ENCODE data around the gene LRRN3. TPM values are rescaled to one million over a fixed set of nuclear protein-coding genes. Genes with fewer than 3 reads are reported as not detected.

The LRRN3 gene
- total and polyA plus RNA-seq, 4 donors, result 39.6 to 106 (median 78.3) TPM

DNA sequence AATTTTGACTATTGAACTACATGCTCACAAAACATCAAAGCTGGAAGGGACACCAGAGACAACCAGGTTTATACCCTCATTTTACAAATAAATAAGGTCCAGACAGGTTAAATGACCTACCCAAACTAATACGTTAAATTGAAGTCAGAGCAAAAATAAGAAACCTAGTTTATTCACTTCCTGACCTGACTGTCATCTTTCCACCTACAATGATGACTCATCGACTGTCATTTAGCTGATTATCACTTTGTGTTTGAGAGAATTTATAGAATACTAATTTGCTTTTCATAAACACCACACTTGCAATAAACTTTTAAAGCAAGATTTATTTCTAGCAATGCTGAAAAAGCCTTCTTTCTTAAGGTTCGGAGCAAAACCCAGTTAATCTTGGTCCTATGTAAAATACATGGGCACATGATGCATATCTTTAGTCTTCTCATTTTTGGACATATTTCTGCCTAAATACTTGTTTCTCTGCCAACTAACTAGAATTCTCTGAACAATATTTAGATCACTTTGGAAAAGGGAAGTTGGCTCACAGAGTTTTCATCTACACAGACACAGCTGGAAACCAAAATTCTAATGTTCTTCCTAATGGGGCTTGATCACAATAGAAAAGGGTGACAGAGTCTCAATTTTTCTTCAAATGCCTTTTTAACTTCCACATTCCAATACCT is 16.7 kb upstream of the LRRN3 start:
- Histone ChIP-seq H3K27me3 (ENCODE audit: control insufficient read depth, insufficient read depth, low read length) (no peaks in the 10 kb centered on the region), H3K4me1 (ENCODE audit: control insufficient read depth, insufficient read depth, low read length) (no peaks in the 10 kb centered on the region), H3K27ac (ENCODE audit: low read depth, low read length) (no peak overlapping the region), H3K9me3 (ENCODE audit: control insufficient read depth, insufficient read depth, low read length) (no peaks in the 10 kb centered on the region), H3K36me3 (ENCODE audit: control insufficient read depth, insufficient read depth, low read length) (no peaks in the 10 kb centered on the region), H3K4me3 (ENCODE audit: low read depth, low read length) (no peak overlapping the region)
- whole genome bisulfite sequencing (ENCODE audit: insufficient coverage), result no CpG with 5 or more reads among the region's 3 CpGs
- DNase-seq (ENCODE audit: low read depth in 4 of 6, low spot score in 6 of 6), result no peak

DNA sequence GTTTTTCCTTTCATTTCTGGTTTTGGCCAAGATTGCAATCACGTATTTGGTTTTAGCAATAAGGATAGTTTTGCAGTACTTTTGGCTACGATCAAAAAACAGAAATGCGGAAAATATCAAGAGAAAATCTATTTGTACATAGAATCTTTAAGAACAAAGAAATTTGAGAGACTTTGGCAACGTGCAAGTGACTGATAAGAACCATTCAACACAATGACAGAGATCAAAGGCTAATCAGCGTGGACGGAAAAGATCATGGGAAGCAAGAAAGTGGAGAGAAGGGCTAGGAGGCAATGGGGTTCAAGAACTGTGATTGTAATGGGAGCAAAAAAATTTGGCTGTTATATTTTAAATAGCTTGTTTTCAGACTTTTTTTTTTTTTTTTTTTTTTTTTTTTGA is 16.2 kb upstream of the LRRN3 start:
- H3K9me3 ChIP-seq (ENCODE audit: control insufficient read depth, insufficient read depth, low read length), result no peaks in the 10 kb centered on the region
- no peak overlapping the region for H3K27ac ChIP-seq (ENCODE audit: low read depth, low read length)
- no peaks in the 10 kb centered on the region for H3K36me3 ChIP-seq (ENCODE audit: control insufficient read depth, insufficient read depth, low read length)
- no CpG with 5 or more reads among the region's 6 CpGs for WGBS (ENCODE audit: insufficient coverage)
- no peak for DNase-seq (ENCODE audit: low read depth in 4 of 6, low spot score in 6 of 6)
- H3K4me3 ChIP-seq (ENCODE audit: low read depth, low read length), result no peak overlapping the region
- H3K27me3 ChIP-seq (ENCODE audit: control insufficient read depth, insufficient read depth, low read length), result no peaks in the 10 kb centered on the region
- H3K4me1 ChIP-seq (ENCODE audit: control insufficient read depth, insufficient read depth, low read length), result no peaks in the 10 kb centered on the region

DNA sequence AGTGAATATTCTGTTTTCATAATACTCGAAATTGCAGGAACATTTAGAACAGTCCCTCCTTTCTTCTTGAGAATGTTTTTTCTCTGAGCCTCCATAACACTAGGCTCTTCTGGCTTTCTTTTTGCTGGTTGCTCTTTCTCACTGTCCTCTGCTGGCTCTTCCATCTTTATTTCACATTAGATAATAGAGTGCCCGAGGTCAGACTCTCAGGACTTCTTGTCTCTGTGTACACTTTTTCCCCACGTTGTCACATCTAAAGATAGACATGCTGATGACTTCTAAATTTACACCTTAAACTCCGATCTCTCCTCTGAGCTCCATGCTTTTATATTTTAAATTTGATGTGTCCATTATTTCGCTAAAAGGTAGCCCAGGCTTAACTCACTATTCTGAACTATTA is 15.4 kb upstream of the LRRN3 start:
- no peaks in the 10 kb centered on the region for H3K4me1 ChIP-seq (ENCODE audit: control insufficient read depth, insufficient read depth, low read length)
- no peaks in the 10 kb centered on the region for H3K36me3 ChIP-seq (ENCODE audit: control insufficient read depth, insufficient read depth, low read length)
- 100% methylated on average over 1 of the region's 5 CpGs for WGBS (ENCODE audit: insufficient coverage)
- no peaks in the 10 kb centered on the region for H3K27me3 ChIP-seq (ENCODE audit: control insufficient read depth, insufficient read depth, low read length)
- no peak overlapping the region for H3K4me3 ChIP-seq (ENCODE audit: low read depth, low read length)
- no peaks in the 10 kb centered on the region for H3K9me3 ChIP-seq (ENCODE audit: control insufficient read depth, insufficient read depth, low read length)
- no peak for DNase-seq (ENCODE audit: low read depth in 4 of 6, low spot score in 6 of 6)
- H3K27ac ChIP-seq (ENCODE audit: low read depth, low read length), result no peak overlapping the region

DNA sequence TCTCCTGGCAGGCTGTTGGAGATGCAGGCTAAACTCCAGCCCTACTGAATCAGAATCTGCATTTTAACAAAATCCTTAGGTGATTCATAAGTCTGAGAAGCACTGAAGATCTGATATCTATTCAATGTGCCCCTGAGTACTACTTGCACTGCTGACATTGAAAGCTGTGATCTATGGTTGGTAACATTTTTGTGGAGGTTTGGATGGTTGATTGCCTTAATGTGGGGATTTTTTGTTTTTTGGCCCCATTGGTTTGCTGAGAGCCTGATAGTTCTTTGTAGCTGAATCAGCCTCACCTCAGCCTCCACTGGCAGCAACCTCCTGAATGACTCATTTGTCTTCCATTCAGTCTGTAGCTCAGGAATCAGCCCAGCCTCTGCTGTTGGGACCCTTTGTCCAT is 14.7 kb upstream of the LRRN3 start:
- H3K4me3 ChIP-seq (ENCODE audit: low read depth, low read length), result no peak overlapping the region
- H3K36me3 ChIP-seq (ENCODE audit: control insufficient read depth, insufficient read depth, low read length), result no peaks in the 10 kb centered on the region
- no peaks in the 10 kb centered on the region for H3K9me3 ChIP-seq (ENCODE audit: control insufficient read depth, insufficient read depth, low read length)
- no peak overlapping the region for H3K27ac ChIP-seq (ENCODE audit: low read depth, low read length)
- DNase-seq (ENCODE audit: low read depth in 4 of 6, low spot score in 6 of 6), result no peak
- no peaks in the 10 kb centered on the region for H3K27me3 ChIP-seq (ENCODE audit: control insufficient read depth, insufficient read depth, low read length)
- no peaks in the 10 kb centered on the region for H3K4me1 ChIP-seq (ENCODE audit: control insufficient read depth, insufficient read depth, low read length)

DNA sequence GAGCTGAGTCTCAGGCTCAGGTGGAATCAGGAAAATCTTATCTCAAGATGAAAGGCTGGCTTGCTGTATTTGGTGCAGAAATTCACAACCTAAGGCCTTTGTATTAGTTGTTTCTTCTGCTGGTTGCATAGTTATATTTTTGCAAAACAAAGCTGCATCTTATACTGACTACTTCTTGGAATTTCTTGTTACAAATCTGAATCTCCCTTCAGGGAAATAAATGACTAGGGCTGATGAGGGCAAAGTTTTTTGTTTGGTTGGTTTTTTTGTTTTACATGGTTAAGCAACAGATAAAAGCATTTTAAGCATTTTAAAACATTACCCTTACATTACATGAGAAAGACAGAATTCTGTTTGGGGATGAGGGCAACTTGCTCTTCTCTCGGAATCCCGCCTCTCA is 13.9 kb upstream of the LRRN3 start:
- no peaks in the 10 kb centered on the region for H3K4me1 ChIP-seq (ENCODE audit: control insufficient read depth, insufficient read depth, low read length)
- no peak overlapping the region for H3K27ac ChIP-seq (ENCODE audit: low read depth, low read length)
- H3K9me3 ChIP-seq (ENCODE audit: control insufficient read depth, insufficient read depth, low read length), result no peaks in the 10 kb centered on the region
- H3K4me3 ChIP-seq (ENCODE audit: low read depth, low read length), result no peak overlapping the region
- no peaks in the 10 kb centered on the region for H3K36me3 ChIP-seq (ENCODE audit: control insufficient read depth, insufficient read depth, low read length)
- 100% methylated on average over 2 of the region's 2 CpGs for WGBS (ENCODE audit: insufficient coverage)
- no peak for DNase-seq (ENCODE audit: low read depth in 4 of 6, low spot score in 6 of 6)
- H3K27me3 ChIP-seq (ENCODE audit: control insufficient read depth, insufficient read depth, low read length), result no peaks in the 10 kb centered on the region

DNA sequence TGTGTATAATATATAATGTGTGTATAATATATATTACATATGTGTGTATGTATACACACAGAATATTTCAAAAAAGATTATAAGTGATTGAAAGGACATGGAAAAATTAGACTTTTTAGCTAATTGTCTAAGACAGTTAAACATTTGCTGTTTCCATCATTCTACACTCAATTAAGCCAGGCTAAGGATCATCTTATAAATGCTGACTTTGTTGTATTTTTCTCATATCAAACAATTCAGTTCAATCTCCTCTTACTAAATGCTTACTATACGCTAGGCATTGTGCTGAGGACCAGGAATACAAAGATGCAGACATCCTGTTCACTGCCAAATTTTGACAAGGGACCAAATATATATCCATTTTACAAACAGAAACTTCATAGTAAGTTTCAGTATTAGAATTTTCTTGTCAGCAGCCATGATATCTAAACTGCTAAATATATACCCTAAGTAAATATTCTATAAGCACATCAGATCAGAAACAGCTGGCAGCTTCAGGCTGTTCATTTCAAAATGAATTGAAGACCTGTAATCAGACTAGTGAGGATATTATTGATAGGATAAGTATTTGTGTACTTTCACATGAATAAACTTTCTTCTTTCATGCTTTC is 10.3 kb upstream of the LRRN3 start:
- Histone ChIP-seq H3K36me3 (ENCODE audit: control insufficient read depth, insufficient read depth, low read length) (no peaks in the 10 kb centered on the region), H3K27me3 (ENCODE audit: control insufficient read depth, insufficient read depth, low read length) (no peaks in the 10 kb centered on the region), H3K4me1 (ENCODE audit: control insufficient read depth, insufficient read depth, low read length) (no peaks in the 10 kb centered on the region), H3K4me3 (ENCODE audit: low read depth, low read length) (no peak overlapping the region), H3K9me3 (ENCODE audit: control insufficient read depth, insufficient read depth, low read length) (no peaks in the 10 kb centered on the region), H3K27ac (ENCODE audit: low read depth, low read length) (no peak overlapping the region)
- WGBS (ENCODE audit: insufficient coverage), result 86% methylated on average over 1 of the region's 1 CpG
- DNase-seq (ENCODE audit: low read depth in 4 of 6, low spot score in 6 of 6), result no peak

DNA sequence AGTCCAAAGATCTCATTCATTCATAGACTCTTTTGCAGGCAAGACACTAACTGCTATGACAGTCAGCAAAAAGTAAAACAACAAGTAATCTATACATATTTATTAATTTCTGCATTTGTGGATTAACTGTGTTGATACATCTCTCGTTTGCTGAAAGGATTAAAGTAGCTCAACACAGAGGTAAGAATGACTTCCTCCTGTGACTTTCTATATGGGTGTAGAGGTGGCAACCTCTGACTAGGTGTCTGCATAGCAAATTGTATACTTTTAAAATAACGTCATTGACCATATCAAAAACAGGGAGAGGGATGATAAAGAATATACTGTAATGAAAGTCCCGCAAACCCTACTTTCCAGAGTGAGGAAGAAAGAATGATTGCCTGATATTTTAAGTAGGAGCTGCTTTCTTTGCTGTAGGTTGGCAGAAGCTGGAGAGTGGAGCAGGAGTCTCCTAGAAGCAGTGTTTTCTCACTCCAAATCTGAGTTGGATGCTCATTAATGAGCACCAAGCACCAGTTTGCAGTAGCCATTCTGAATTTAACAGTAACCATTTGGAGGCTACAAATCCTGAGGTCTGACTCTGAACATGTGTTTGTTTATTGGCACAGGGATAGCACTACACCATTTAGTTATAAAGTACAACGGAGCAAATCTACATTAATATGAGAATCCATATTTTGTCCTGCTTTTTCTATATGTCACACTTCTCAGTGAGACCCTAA is 9.2 kb upstream of the LRRN3 start:
- no peak overlapping the region for H3K4me3 ChIP-seq (ENCODE audit: low read depth, low read length)
- H3K9me3 ChIP-seq (ENCODE audit: control insufficient read depth, insufficient read depth, low read length), result no peaks in the 10 kb centered on the region
- no CpG with 5 or more reads among the region's 4 CpGs for WGBS (ENCODE audit: insufficient coverage)
- no peaks in the 10 kb centered on the region for H3K4me1 ChIP-seq (ENCODE audit: control insufficient read depth, insufficient read depth, low read length)
- peak overlapping the region; percentile 40 for H3K27ac ChIP-seq (ENCODE audit: low read depth, low read length)
- H3K36me3 ChIP-seq (ENCODE audit: control insufficient read depth, insufficient read depth, low read length), result no peaks in the 10 kb centered on the region
- no peaks in the 10 kb centered on the region for H3K27me3 ChIP-seq (ENCODE audit: control insufficient read depth, insufficient read depth, low read length)
- peak in 2 of 6 donors; percentile 45 to 49 for DNase-seq (ENCODE audit: low read depth in 4 of 6, low spot score in 6 of 6)

DNA sequence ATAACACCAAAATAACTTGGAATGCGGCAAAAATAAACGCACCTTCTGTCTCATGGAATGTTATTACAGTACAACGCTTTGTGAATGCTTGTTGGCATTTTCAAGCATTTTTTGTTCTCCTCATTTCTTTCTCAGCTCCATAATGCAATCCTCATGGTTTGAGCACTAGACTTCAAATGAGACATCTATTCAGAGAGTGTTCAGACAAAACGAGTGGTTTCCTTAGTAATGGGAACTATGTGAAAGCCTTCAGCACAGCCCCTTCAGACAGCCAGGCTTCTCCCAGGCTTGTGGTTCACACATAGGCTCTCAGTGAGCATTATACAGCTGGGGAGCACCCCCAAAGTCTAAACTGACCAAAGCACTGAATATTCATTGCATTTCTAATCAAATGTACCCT is 8.6 kb upstream of the LRRN3 start:
- Histone ChIP-seq H3K27me3 (ENCODE audit: control insufficient read depth, insufficient read depth, low read length) (no peaks in the 10 kb centered on the region), H3K4me1 (ENCODE audit: control insufficient read depth, insufficient read depth, low read length) (no peaks in the 10 kb centered on the region), H3K36me3 (ENCODE audit: control insufficient read depth, insufficient read depth, low read length) (no peaks in the 10 kb centered on the region), H3K4me3 (ENCODE audit: low read depth, low read length) (no peak overlapping the region), H3K9me3 (ENCODE audit: control insufficient read depth, insufficient read depth, low read length) (no peaks in the 10 kb centered on the region), H3K27ac (ENCODE audit: low read depth, low read length) (peak overlapping the region; percentile 40)
- DNase-seq (ENCODE audit: low read depth in 4 of 6, low spot score in 6 of 6), result peak in 4 of 6 donors; percentile 54 to 87 (median 77)
- 0% methylated on average over 1 of the region's 4 CpGs for WGBS (ENCODE audit: insufficient coverage)

DNA sequence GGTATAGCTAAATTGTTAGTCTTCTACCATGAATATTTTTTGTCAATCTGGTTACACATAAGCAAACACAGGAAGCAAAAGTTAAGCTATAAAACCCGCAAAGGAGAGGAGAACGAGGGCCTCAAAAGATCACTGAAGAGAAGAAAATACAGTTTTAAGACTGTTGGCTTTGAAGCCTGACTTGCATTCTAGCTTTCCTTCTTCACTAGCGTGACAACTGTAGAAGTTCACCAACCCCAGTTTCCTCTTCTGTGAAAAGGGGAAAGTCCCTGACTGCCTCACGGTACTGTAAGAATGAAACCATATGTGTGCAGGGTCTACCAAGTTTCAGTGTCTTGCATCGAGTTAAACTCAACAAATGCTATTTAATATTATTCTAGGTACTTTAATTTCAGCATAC is 7.5 kb upstream of the LRRN3 start:
- no peaks in the 10 kb centered on the region for H3K4me1 ChIP-seq (ENCODE audit: control insufficient read depth, insufficient read depth, low read length)
- no peak for DNase-seq (ENCODE audit: low read depth in 4 of 6, low spot score in 6 of 6)

DNA sequence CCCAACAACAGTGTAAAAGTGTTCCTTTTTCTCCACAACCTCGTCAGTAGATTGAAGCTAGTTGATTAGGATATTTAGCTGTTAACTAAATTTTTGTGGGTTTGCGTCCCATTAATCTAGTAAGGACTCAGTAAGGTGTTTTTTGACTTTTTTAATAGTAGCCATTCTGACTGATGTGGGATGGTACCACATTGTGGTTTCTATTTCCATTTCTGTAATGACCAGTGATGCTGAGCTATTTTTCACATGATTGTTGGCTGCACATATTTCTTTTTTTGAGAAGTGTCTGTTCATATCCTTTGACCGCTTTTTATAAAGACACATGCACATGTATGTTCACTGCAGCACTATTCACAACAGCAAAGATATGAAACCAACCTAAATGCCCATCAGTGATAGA is 5.6 kb upstream of the LRRN3 start:
- Histone ChIP-seq H3K9me3 (ENCODE audit: control insufficient read depth, insufficient read depth, low read length) (no peaks in the 10 kb centered on the region), H3K27me3 (ENCODE audit: control insufficient read depth, insufficient read depth, low read length) (no peaks in the 10 kb centered on the region), H3K4me3 (ENCODE audit: low read depth, low read length) (no peak overlapping the region), H3K4me1 (ENCODE audit: control insufficient read depth, insufficient read depth, low read length) (no peaks in the 10 kb centered on the region), H3K27ac (ENCODE audit: low read depth, low read length) (no peak overlapping the region), H3K36me3 (ENCODE audit: control insufficient read depth, insufficient read depth, low read length) (no peaks in the 10 kb centered on the region)
- no peak for DNase-seq (ENCODE audit: low read depth in 4 of 6, low spot score in 6 of 6)
- WGBS (ENCODE audit: insufficient coverage), result 100% methylated on average over 1 of the region's 3 CpGs

More for the DNA sequence above, 7.5 kb upstream of the LRRN3 start:
- Histone ChIP-seq H3K4me3 (ENCODE audit: low read depth, low read length) (no peak overlapping the region), H3K36me3 (ENCODE audit: control insufficient read depth, insufficient read depth, low read length) (no peaks in the 10 kb centered on the region), H3K27ac (ENCODE audit: low read depth, low read length) (peak overlapping the region; percentile 8), H3K9me3 (ENCODE audit: control insufficient read depth, insufficient read depth, low read length) (no peaks in the 10 kb centered on the region), H3K27me3 (ENCODE audit: control insufficient read depth, insufficient read depth, low read length) (no peaks in the 10 kb centered on the region)
- 80% methylated on average over 1 of the region's 5 CpGs for WGBS (ENCODE audit: insufficient coverage)

Measured in spinal cord (tissue), 10 donors.